Loucy (cell line): ENCODE results near the gene MEF2A.

ENCODE experiments used
- CTCF ChIP-seq: fragments of 200-600 bp; sonication (generic); conservative IDR thresholded peaks from 2 replicates; pipeline ENCODE4 v1.5.1; 2014; ENCODE audit warnings: mild to moderate bottlenecking, antibody characterized with exemption, low read length
- EZH2phosphoT487 ChIP-seq: fragments of 200-600 bp; IDR thresholded peaks from 2 replicates; pipeline ENCODE4 v1.6.1; 2018; ENCODE audit warnings: antibody characterized with exemption, mild to moderate bottlenecking, moderate library complexity, borderline replicate concordance

GRCh38 chr15:99733268-99734039 is 167.7 kb downstream of the MEF2A start, which contains the start of gene LYSMD4:
- no peak for TF ChIP-seq CTCF
- TF ChIP-seq EZH2phosphoT487: no peak
